GM12872 (cell line): ENCODE results near the gene IRF4.

ENCODE experiments used
- TF ChIP-seq, protein P1 (sequence below): IDR thresholded peaks from 3 replicates; pipeline ENCODE4 v1.5.1; 2011; ENCODE audit warnings: low read depth, mild to moderate bottlenecking, low read length, moderate library complexity; ENCODE audit not compliant: insufficient read depth

Gene IRF4

DNA sequence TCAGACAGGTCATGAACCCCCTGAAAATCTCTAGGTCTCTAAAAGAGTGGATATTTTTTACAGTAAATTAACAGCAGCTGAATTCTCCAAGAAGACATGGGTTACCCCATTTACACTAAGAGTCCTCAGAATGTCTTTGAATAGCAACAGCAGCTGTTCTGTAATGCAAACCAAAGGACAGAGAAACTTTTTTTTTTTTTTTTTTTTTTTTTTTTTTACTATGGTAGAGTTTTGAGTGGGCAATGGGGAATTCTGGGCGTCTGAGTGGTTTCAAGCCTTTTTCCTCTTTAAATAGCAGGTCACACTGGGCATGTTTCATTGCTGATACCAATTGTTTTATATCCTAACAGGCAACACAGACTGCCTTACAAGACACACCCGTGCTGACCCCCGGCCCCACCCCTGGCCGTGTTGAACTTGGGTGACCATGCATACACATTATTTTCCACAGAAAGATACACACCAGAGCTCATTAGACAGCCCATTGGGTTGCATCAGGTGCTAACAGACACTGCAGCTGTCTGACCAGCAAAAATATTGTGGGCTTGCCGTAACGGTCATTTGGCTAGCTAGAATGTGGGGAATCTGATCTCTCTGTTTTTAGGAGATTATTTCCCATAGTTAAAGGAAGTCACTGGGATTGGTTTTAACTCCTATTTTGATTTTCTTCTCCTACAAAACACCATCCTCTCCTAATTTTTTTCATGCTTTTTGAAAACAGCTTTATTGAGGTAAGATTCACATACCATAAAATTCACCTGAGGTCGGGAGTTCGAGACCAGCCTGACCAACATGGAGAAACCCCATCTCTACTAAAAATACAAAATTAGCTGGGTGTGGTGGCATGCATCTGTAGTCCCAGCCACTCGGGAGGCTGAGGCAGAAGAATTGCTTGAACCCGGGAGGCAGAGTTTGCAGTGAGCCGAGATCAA, 26.7 kb upstream of the IRF4 start:
- TF ChIP-seq, protein P1, sequence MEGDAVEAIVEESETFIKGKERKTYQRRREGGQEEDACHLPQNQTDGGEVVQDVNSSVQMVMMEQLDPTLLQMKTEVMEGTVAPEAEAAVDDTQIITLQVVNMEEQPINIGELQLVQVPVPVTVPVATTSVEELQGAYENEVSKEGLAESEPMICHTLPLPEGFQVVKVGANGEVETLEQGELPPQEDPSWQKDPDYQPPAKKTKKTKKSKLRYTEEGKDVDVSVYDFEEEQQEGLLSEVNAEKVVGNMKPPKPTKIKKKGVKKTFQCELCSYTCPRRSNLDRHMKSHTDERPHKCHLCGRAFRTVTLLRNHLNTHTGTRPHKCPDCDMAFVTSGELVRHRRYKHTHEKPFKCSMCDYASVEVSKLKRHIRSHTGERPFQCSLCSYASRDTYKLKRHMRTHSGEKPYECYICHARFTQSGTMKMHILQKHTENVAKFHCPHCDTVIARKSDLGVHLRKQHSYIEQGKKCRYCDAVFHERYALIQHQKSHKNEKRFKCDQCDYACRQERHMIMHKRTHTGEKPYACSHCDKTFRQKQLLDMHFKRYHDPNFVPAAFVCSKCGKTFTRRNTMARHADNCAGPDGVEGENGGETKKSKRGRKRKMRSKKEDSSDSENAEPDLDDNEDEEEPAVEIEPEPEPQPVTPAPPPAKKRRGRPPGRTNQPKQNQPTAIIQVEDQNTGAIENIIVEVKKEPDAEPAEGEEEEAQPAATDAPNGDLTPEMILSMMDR = no peak

DNA sequence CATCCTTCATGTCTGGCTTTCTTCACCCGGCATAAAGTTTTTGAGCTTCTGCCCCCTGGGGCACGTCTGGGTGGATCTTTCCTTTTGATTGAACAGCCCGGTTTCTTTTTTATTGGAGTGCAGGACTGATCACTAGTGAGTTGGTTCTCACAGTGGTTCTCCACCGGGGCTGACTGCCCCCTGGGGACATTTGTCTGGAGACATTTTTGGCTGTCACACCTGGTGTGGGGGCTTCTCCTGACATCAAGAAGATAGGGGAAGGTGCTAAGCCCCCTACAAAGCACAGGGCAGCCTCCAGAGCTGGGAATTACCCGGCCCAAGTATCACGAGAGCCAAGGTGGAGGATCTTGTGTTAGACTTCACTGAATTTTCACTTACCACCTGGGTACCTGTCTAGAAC, 25.7 kb upstream of the IRF4 start:
- TF ChIP-seq, protein P1 = no peak

DNA sequence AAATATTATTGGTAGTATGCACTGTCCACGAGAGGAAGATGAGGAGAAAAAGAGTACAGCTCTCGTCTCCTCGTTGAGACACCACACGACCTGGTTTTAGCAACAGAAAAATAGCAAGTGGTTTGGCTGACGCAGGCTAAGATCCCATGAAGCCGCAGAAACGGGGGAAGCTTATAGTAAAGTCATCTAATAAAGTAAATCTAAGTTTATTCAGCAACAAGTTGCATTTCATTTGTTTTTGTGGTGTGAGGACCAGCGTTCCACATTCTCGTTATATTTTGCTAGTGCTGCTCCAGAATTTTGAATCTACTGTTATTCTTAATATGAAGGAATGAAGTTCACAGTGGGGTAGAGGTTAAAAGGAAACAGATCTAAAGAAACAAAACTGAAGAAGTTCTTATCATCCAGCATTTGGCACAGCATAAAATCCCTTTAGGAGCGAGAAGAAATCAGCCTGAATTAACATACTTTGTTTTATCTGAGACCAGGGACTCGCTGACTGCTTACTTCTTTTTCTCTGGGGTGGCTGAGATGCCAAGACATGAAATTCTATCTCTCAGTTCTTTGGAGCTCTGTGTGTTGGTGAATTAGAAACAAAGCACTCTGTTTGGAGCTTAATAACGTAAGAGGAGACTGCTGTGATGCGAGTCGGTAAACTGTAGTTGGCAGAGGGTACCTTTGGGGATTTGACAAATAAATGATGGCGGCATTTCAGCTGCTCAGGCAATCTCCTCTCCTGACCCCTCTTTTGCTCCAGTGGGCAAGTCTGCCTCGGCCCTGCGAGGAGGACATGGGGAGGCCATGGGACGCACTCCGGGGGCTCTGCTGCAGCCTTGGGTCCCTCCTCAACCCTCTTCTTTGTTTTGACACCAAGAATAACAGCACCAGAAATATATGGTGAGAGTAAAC, 24.9 kb upstream of the IRF4 start:
- TF ChIP-seq, protein P1 = no peak

DNA sequence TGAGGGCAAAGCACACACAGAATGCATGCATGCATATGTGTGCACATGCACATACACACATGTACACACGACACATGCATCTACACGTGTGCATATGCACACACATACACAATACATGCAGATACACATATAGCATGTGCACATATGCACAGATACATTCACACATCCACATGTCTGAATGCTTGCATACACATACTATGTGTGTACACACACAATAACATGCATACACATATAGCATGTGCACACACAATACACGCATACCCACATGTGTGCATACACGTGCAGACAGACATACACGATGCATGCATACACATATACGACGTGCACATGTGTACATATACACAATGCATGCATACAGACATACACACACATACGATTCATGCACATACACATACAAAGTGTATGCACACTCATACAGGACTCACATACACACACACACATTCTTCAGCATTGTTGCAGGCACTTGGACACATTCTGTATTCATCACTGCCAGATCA, 24.2 kb upstream of the IRF4 start:
- TF ChIP-seq, protein P1 = no peak

DNA sequence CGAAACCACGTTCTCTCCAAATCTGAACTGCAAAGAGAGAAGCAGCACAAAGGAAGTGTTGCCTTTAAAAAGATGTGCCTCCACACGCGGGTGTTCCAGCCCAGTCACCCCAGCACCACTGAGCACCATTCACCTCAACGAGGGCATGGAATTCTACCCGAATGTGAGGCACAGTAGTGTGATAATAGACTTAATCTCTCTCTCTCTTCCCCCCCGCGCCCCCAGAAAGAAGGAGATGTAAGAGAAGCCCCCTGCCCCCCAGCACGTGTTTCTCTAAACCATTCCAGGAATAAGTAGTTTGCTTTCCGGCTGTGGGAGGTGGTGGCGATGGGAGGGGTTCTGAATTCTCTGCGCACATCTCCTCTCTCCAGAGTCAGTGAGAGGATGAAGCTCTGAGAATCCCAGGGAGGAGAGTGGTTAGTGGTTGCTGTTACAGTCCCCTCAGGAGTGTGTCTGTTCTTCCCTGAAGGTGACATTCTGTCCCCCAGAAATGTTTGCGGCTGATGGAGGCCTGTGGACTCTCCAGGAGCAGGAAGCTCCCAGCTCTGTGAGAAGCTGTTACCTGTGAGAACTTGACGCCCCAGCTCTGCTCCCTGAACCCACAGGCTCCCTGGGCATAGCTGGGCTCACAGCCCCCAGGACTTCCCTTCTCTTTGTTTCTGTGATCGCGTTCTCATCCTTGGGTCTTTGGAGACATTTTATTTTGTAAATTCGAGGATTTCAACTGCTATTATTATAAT, 23.5 kb upstream of the IRF4 start:
- TF ChIP-seq, protein P1 = no peak

DNA sequence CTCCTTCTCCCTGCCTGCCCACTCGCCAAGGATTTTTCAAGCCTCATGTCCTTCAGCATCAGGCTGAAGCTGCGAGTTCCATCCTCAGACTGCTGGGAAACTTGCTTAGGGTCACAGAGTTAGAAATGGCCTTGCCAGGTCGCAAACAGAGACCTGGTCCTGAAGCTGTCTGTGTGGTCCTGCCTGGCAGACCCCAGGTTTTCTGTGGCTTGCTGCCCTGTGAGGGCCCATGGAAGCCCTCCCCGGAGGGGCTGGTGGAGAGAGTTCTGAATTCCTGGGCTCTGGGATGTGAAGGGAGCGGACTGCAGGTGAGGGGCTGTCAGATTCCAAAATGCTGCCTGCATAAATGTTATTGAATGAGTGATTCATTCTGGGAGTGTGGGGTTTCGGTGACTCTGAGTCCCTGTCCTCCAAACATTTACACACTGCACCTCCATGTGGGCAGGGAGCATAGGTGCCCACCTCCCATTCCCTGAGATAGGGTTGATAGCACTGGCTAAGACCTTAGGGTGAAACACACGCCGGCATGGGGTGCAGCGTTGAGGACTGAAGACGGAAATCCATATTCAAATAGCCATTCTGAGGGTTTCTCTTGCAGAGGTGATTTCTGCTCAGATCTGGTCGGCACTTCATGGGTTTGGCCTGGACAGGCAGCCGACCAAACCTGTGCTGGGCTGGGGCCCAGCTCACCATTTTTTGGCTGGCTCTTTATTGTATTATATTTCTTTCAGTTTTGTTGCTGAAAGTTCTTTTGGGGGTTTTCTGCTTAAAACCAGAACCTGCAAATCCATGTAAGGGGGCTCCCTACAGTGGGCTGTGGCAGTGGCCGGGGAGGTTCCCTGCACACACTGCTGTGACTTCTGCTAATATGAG, 21.8 kb upstream of the IRF4 start:
- TF ChIP-seq, protein P1 = no peak
